NCI-H1694 treated with DMSO at 0.1 percent for 48 hours (cell line): ENCODE measurements around the gene CTDSP2.
"Not testable (repeated sequence)": the region's sequence is repeated elsewhere in the genome, so short reads cannot be mapped to it uniquely, and the experiment has no call there.

Experiments used
- DNase-seq: peaks from one replicate; lab custom pipeline; 2025; lab: John Stamatoyannopoulos, UW

Gene CTDSP2

DNA sequence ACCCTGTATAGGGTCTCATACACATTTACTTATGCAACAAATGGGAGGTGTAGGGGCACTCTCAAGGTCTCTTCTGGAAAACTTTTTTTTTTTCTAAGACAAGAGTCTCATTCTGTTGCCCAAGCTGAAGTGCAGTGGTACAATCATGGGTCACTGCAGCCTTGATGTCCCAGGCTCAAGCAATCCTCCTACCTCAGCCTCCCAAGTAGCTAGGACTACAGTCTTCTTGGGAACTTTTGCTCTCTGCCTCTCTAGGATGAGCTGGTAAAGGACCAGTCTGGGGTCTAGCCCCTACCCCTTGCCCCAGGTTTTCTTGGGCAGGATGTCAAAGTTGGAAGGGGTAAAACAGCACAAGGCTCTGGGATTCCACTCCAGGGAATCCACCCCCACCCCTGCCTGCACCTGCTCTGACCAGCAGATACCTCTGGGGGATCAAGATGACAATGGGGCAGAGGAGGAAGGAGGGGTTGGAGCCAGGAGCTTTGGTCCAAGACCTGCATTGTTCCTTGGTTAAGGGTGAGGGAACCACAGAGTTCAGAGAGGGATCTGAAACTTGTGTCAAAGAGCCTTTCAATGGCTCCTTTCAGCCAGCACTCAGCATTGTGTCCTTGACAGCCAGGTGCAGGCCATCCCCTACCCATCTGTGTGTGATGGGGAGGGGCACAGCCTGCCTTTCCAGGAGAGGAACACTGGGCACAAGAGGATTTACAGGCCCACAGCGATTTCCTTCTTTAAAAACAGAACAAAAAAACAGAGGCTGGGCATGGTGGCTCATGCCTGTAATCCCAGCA is 12.2 kb downstream of the CTDSP2 start:
- no peak for DNase-seq

- no peak for DNase-seq
Observed at GRCh38 chr12:57833672-57834071, 12.9 kb downstream of the CTDSP2 start.

- no peak for DNase-seq
Observed at GRCh38 chr12:57832966-57833365, 13.6 kb downstream of the CTDSP2 start.

- DNase-seq: no peak
Observed at GRCh38 chr12:57830393-57830792, 16.1 kb downstream of the CTDSP2 start.

DNA sequence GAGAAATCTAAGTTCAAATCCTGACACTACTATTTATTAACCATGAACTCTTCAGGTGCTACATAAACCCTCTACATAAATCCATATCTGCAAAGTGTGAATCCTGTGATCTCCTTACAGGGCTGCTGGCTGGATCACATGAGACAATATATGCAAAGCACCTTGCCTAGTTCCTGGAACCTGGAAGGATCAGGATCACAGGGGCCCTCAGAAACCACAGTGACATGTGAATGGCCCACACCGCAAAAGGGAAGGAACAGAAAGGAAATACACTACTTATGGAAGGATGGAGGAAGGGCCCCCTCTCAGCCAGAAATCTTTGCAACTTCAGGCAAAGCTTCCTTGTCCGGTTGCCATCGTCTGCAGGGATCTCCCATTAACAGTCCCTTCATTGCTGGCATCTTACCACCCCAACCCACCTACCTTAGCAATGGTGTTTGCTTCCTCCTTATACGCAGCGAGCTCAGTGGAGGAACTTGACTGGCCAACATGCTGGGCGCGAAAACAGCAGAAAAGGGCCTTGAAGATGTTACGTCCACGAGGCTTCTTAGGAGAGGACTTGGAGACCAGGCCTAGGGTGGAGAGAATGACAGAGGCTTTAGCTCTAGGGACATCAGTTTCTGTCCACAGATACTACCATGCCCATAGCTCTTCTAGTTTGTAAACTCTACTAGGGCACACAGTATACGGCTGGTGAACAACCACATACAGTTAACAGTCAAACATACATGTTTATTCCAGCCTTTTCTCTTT is 17.3 kb downstream of the CTDSP2 start:
- no peak for DNase-seq

DNA sequence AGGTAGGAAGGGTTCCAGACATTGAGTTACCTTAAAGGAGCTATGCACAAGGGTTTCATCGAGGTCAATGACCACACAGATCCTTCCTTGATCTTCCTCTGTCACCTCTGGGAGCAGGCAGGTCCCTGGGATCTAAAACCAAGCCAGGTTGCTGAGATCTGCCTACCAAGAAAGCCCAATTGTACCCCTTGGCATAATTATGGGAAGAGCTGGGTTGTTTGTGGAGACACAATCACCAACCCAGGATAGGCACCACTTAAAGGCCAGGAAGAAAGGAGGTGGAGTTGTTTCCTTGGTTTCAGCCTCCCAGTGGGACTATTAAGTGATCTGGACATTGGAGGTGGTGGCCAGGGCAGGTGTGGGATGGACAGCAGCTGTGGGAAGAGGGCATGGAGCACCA is 19.6 kb downstream of the CTDSP2 start:
- DNase-seq: no peak

- no peak for DNase-seq
Observed at GRCh38 chr12:57826400-57826799, 20.1 kb downstream of the CTDSP2 start.

GRCh38 chr12:57825451-57825850 is 21.1 kb downstream of the CTDSP2 start:
- no peak for DNase-seq

- no peak for DNase-seq
Observed at GRCh38 chr12:57823908-57824640, 22.5 kb downstream of the CTDSP2 start.

GRCh38 chr12:57823131-57823907 is 23.2 kb downstream of the CTDSP2 start:
- no peak for DNase-seq

- DNase-seq: no peak
Observed at GRCh38 chr12:57822392-57823130, 24.0 kb downstream of the CTDSP2 start.

DNA sequence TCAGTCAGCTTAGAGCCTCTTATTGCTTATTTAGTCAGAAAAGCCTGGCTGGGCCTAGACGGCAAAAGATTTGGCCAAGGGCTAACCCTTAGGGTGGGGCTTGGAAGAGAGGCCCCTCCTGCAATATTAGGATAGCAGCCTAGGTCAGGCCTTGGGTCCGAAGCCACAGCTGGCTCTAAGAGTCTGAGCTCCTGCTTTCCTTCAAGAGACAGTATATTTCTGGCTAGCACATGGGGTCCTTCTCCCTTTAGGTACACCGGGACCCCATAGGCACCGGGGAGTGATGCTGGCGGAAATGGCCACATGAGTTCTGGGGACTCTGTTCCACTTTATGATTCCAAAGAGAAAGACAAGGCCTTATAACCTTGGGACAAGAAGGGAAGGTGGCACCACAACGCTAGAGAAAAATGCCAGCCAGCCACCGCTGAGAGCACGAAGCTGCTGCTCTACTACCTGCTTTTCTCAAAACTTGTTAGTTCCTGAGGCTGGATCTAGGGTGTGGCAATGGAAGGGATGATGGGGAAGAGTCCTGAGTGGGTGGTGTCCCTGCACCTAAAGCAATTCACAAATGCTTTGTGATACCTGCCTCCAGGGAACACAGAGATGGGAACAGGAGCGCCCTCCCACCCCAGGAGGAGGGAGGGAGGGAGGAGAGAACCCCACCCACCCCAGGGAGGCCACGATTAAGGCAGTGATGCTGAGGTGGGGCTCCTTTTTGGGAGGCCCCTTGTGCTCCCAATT is 24.9 kb downstream of the CTDSP2 start:
- no peak for DNase-seq

GRCh38 chr12:57821015-57821414 is 25.5 kb downstream of the CTDSP2 start:
- DNase-seq: not testable (repeated sequence)

DNA sequence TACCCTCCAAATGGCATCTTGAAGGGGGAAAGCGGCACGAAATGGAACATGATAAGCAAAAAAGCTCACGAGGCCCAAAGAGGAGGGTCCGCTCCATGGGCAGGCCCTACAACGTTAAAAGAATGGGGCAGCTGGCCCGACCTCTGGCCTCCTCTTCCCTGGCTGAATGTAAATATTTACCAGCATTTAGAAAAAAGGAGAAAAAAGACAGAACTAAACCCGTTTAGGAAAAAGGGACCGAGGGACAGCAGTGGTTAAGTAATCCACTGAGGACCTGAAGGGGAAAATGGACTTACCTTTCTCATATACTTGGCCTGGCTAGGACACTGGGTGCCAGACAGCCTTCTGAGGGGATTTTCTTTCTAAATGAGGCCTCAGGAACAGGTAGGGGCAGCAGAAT is 26.4 kb downstream of the CTDSP2 start:
- DNase-seq: not testable (repeated sequence)

GRCh38 chr12:57817990-57818331 is 28.6 kb downstream of the CTDSP2 start:
- DNase-seq: not testable (repeated sequence)

- no peak for DNase-seq
Observed at GRCh38 chr12:57817261-57817989, 29.1 kb downstream of the CTDSP2 start.

GRCh38 chr12:57816855-57817151 is 29.7 kb downstream of the CTDSP2 start:
- DNase-seq: no peak

DNA sequence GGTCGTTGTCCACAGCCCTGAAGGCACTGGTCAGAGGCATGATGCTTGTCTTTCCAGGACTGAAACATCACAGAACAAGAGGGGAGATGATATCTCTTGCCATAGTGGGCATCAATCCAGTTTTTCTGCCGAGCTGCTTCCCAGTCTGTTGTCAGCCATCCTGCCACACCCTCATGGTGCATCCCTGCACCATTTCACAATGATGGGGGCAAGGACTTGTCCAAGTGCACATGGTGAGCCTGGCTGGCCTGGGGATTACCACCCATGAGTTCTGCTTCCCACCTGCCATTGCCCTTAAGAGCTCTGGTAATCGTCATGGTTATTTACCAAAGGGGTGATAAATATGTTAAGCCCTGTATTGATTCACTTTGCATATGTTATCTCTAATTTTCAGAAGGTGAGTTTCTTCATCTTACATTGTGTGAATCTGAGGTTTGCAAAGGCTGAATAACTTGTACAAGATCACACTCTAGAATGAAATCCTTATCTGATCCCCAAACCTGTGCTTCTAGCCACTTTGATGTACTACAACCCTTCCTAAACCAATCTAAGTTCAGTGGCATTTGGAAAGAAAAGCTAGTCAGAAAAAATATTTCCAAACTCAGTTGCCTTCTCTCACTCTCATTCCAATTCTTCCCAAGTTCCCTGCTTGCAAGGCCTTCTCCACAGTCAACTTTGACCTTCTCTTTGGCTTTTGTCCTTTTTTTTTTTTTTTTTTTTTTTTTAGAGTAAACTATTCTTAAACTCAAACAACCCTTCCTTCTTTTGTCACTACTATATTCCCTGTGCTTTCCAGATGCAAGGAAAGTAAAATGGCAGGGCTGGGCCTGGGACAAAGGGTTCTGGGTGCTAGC is 30.3 kb downstream of the CTDSP2 start:
- no peak for DNase-seq
